Central memory CD8-positive, alpha-beta T cell (primary cell): ENCODE data around the gene TRMT6.

Source experiments
- ATAC-seq: fragments of 150-1000 bp; cut with Tn5 transposase; replicated peaks from 2 replicates; pipeline ENCODE4 v1.10.0; 2022; ENCODE audit warnings: mild to moderate bottlenecking, moderate FRiP score, moderate number of reproducible peaks; ENCODE audit not compliant: poor library complexity, severe bottlenecking; ENCODE audit errors: extremely low read depth
- DNase-seq, 2 donors: peaks; one replicate each; pipeline ENCODE4 v3.0.0; 2021; ENCODE audit warnings: low spot score in 2 of 2
- H3K27ac Mint-ChIP-seq: one replicate; pipeline ENCODE4 v1.8.0; 2022; ENCODE audit warnings: low read depth, mild to moderate bottlenecking, moderate library complexity, mixed read lengths
- H3K27me3 Mint-ChIP-seq: one replicate; pipeline ENCODE4 v1.8.0; 2022; ENCODE audit warnings: mixed read lengths
- H3K36me3 Mint-ChIP-seq: one replicate; pipeline ENCODE4 v1.8.0; 2022; ENCODE audit warnings: mild to moderate bottlenecking, moderate library complexity, mixed read lengths; ENCODE audit not compliant: insufficient read depth
- H3K4me1 Mint-ChIP-seq: one replicate; pipeline ENCODE4 v1.8.0; 2022; ENCODE audit warnings: mixed read lengths
- H3K4me3 Mint-ChIP-seq: one replicate; pipeline ENCODE4 v1.8.0; 2022; ENCODE audit warnings: mild to moderate bottlenecking, moderate library complexity, mixed read lengths
- H3K9me3 Mint-ChIP-seq: one replicate; pipeline ENCODE4 v1.8.0; 2022; ENCODE audit warnings: mixed read lengths

Gene TRMT6

DNA sequence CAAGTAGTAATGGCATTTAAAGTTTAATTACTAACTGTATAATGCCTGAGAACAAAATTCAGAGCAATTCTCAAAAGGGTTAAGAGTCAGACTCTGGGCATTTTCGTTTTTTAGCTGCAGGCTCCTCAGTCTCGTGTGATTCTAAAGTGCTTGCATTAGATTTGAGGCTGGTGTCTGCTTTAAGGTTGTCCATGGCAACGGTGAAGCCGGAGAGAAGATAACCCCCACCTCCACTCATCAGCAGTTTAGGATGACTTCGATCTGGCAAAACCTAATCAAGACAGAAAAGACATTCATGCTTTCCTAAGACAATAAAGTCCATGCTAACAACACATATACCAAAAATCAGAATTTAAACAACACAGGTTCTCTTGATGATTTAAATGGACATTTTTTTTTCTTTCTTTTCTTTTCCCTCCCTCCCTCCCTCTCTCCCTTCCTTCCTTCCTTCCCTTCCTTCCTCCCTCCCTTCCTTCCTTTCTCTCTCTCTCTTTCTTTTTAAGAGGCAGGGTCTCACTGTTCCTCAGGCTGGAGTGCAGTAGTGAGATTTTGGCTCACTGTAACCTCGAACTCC is 11.8 kb downstream of the TRMT6 start:
- Mint-ChIP-seq H3K9me3 (no peaks in the 10 kb centered on the region), H3K27me3 (no peaks in the 10 kb centered on the region), H3K4me1 (peaks cover 5% of the 10 kb centered on the region), H3K36me3 (peaks cover 49% of the 10 kb centered on the region), H3K27ac (no peak overlapping the region), H3K4me3 (no peak overlapping the region)
- no peak for ATAC-seq
- DNase-seq, result no peak

DNA sequence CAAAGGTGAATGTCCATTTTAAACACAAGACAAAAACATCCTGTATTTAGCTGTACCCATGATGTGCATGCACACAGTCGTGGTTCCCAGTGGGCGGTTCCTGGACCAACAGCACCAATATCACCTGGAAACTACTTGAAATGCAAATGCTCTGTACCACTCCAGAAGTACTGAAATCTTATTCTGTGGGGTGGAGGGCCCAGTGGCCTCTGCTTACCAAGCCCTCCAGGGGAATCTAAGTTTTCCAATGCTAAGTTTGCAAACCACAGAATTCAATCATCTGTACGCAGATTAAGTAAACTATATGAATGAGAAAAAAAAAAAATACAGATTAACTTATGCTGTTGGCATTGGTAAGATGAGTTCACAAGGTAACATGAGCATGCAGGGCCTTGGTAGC is 14.1 kb downstream of the TRMT6 start:
- Mint-ChIP-seq H3K36me3 (peaks cover 28% of the 10 kb centered on the region), H3K9me3 (no peaks in the 10 kb centered on the region), H3K4me1 (peaks cover 5% of the 10 kb centered on the region), H3K27me3 (no peaks in the 10 kb centered on the region), H3K4me3 (no peak overlapping the region), H3K27ac (no peak overlapping the region)
- DNase-seq (no peak), ATAC-seq (no peak)

DNA sequence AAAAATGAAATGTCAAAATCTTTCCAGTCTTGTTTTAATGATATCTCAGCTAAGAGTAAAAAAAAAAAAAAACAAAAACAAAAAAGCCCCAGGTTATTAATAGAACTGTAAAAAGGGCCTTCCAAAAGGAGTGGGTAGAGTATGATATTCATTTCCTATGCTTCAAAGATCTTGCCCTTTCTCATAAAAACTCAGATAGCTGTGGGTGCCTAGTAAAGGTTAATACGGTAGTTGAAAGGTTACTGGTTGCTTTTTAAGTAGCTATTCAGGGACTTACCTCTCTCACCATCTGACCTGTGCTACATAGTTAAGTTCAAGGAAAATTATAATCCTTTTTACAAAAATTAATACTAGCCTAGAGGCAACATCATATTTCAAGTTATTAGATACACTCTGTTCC is 14.9 kb downstream of the TRMT6 start:
- Mint-ChIP-seq H3K9me3 (no peaks in the 10 kb centered on the region), H3K27ac (no peak overlapping the region), H3K4me3 (no peak overlapping the region), H3K27me3 (peaks cover 6% of the 10 kb centered on the region), H3K4me1 (peaks cover 5% of the 10 kb centered on the region), H3K36me3 (peaks cover 22% of the 10 kb centered on the region)
- ATAC-seq, result no peak
- no peak for DNase-seq

DNA sequence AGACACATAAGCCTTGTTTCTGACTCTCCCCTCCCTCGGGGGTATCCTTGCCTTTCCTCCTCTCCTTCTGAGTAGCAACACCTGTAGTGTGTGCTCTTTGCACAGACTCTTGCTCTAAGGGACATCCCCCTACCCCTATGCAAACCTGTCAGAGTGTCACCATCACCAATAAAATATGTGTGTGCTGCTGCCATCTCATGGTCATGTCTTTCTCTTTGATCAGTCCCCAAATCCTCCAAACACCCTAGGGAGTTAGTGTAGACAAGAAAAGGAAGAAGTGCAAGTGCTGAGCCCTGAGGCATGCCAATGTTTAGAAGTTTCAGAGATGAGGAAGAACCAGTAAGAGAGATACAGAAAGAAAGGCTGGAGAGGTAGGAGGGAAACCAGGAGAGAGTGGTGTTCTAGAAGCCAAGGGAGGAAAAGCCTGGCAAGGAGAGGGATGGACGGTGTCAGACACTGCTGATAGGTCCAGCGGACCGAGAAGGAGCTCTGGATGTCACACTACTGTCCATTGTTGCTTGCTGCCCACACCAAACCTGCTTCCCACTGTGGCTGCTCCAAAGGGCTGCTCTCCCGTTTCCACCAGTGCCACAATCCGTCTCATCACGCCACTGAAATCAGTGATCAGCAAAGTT is 16.4 kb downstream of the TRMT6 start:
- H3K9me3 Mint-ChIP-seq, result no peaks in the 10 kb centered on the region

DNA sequence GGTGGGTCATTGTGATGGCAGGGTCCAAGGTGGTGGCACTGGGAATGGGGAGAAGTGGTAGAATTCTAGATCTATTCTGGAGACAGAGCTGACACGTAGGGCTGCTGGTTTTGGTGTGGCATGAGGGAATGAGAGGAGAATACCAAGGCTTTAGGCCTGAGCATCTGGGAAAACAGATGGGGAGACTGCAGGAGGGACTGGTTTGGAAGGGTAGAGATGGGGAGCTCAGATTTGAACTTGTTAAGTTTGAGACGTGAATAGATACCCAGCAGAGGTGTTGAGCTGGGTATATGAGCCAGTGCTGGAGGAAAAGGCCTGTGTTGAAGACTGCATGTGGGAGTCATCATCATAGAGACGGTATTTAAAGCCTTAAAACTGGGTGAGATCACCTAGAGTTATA is 17.5 kb downstream of the TRMT6 start:
- no peak for ATAC-seq
- H3K9me3 Mint-ChIP-seq, result no peaks in the 10 kb centered on the region
- H3K36me3 Mint-ChIP-seq, result peaks cover 1% of the 10 kb centered on the region
- no peak for DNase-seq
- H3K27ac Mint-ChIP-seq, result no peak overlapping the region
- peaks cover 24% of the 10 kb centered on the region for H3K27me3 Mint-ChIP-seq
- peaks cover 5% of the 10 kb centered on the region for H3K4me1 Mint-ChIP-seq
- H3K4me3 Mint-ChIP-seq, result no peak overlapping the region

More for the DNA sequence above, 16.4 kb downstream of the TRMT6 start:
- H3K36me3 Mint-ChIP-seq, result peaks cover 11% of the 10 kb centered on the region
- H3K27me3 Mint-ChIP-seq, result peaks cover 19% of the 10 kb centered on the region
- no peak for DNase-seq
- ATAC-seq, result no peak
- H3K4me1 Mint-ChIP-seq, result peaks cover 5% of the 10 kb centered on the region
- no peak overlapping the region for H3K4me3 Mint-ChIP-seq
- H3K27ac Mint-ChIP-seq, result no peak overlapping the region

DNA sequence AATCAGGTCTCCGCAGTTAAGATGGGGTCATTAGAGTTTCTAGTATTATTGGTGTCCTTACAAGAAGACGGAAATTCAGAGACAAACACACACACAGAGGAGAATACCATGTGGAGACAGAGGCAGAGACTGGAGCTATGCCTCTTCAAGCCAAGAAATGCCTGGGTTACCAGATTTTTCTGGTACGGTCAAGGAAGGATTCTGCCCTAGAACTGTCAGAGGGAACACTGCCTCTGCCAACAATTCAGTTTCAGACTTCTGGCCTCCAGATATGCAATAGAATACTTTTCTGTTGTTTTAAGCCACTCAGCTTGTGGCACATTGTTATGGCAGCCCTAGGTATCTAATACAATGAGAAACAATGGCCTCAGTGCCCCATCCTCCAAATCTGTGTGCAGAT is 18.9 kb downstream of the TRMT6 start:
- H3K9me3 Mint-ChIP-seq, result no peaks in the 10 kb centered on the region
- H3K36me3 Mint-ChIP-seq, result no peaks in the 10 kb centered on the region
- no peak for ATAC-seq
- H3K27me3 Mint-ChIP-seq, result peaks cover 24% of the 10 kb centered on the region
- no peak overlapping the region for H3K4me3 Mint-ChIP-seq
- no peak overlapping the region for H3K27ac Mint-ChIP-seq
- peaks cover 5% of the 10 kb centered on the region for H3K4me1 Mint-ChIP-seq
- no peak for DNase-seq

DNA sequence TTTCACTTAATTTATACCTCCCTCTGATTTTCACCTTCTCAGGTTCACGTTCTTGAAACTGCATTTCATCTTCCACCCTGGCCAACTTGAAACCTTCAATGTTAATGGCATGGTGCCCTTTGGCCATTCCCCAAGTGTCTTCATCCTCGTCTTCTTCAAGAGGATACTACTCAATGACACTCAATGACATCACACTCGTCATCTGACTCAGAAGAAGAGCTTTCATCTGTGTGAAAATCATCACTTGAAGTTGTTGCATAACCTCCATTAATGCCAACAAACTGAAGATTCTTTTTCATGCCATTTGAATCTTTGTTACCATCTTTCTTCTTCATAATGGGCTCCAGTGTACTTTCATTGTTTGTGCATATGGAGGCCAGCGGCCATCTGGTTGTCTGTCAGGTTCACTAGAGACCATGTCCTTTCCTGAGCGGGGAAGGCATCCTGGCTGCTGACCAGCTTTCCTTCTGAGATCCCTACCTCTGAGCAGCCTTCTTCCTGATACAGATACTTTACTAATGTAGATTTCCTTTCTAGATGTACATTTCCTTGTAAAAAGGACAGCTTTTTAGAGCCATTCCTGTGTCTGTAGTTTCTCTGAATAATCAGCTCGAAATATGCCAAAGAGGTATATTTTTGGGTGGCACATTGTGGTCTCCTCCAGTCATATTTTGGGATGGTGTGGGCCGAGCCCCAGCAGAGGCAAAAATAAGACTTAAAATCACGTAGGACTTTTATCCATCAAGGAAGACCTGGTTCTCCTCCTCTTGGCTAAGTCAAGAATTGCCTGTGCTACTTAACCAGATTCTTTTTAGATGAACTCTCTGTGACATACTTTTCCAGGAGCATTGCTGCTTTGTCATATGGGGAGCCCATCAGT is 21.3 kb downstream of the TRMT6 start:
- H3K4me1 Mint-ChIP-seq, result peaks cover 5% of the 10 kb centered on the region
- H3K4me3 Mint-ChIP-seq, result no peak overlapping the region
- no peaks in the 10 kb centered on the region for H3K9me3 Mint-ChIP-seq
- no peaks in the 10 kb centered on the region for H3K36me3 Mint-ChIP-seq
- H3K27me3 Mint-ChIP-seq, result peaks cover 25% of the 10 kb centered on the region
- no peak overlapping the region for H3K27ac Mint-ChIP-seq
- ATAC-seq, result no peak
- DNase-seq, result no peak

DNA sequence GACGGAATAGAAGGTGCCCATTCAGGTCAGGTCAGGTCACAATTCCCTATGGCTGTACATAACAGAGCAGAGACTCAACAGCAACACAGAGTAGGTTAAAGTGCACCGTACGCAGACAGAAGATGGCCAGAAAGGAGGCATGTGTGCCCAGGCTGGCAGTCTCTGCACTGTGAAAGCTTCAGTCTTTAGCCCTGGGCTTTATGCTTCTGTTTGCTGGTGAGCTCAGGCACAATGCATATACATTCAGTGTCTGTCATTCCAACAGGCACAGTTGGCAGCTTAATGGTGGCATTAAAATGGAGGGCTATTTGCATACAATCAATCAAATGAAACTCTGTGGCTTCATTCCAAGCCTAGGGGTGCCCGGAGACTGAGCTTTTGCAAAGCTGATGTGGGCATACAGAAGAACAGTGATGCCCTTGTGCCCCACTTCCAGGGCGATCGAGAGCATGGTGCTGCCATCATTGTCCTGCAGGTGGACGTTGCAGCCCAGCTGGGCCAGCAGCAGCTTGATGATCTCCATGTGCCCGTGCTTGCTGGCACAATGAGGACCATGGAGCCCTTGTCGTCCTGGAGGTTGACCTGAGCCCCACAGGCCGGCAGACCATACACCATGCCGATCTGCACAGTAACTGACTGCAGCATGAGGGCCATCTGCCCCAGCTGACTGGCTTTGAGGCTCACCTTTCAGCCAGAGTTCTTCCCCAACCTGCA is 22.4 kb downstream of the TRMT6 start:
- peaks cover 37% of the 10 kb centered on the region for H3K27me3 Mint-ChIP-seq
- H3K36me3 Mint-ChIP-seq, result no peaks in the 10 kb centered on the region
- ATAC-seq (no peak), DNase-seq (no peak)
- no peak overlapping the region for H3K4me3 Mint-ChIP-seq
- no peak overlapping the region for H3K27ac Mint-ChIP-seq
- no peaks in the 10 kb centered on the region for H3K4me1 Mint-ChIP-seq
- H3K9me3 Mint-ChIP-seq, result no peaks in the 10 kb centered on the region

DNA sequence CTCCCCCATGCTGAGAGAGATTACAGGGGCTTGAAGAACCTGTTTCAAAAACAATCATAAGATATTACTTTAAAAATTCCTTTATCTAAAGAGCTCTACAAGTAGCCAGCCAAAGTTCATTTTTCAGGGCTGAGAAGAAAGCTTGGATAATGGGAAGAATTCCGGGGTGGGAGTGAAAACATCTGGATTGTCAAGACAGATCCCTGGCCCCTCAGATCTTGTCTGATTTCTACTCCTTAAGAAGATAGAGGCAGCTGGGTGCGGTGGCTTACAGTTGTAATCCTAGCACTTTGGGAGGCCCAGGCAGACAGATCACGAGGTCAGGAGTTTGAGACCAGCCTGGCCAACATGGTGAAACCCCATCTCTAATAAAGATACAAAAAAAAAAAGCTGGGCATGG is 24.8 kb downstream of the TRMT6 start:
- Mint-ChIP-seq H3K27ac (no peak overlapping the region), H3K36me3 (no peaks in the 10 kb centered on the region), H3K27me3 (peaks cover 44% of the 10 kb centered on the region), H3K4me3 (no peak overlapping the region), H3K4me1 (peaks cover 1% of the 10 kb centered on the region), H3K9me3 (no peaks in the 10 kb centered on the region)
- DNase-seq, result no peak
- ATAC-seq, result no peak

DNA sequence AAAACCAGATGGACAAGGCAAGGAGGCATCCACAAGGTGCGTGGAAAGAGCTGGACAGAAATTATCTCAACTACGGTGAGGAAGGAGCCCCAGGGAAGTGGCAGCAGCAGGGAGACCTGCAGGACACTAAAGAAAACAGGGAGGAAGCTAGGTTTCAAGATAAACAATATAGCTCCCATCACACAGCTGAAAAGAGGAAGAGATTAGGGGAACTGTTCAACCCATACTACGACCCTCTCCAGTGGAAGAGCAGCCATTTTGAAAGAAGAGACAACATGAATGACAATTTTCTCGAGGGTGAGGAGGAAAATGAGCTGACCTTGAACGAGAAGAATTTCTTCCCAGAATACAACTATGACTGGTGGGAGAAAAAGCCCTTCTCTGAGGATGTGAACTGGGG is 26.8 kb downstream of the TRMT6 start:
- Mint-ChIP-seq H3K4me1 (peaks cover 20% of the 10 kb centered on the region), H3K27me3 (peaks cover 24% of the 10 kb centered on the region), H3K27ac (no peak overlapping the region), H3K9me3 (no peaks in the 10 kb centered on the region), H3K4me3 (no peak overlapping the region), H3K36me3 (no peaks in the 10 kb centered on the region)
- ATAC-seq, result no peak
- DNase-seq, result no peak

DNA sequence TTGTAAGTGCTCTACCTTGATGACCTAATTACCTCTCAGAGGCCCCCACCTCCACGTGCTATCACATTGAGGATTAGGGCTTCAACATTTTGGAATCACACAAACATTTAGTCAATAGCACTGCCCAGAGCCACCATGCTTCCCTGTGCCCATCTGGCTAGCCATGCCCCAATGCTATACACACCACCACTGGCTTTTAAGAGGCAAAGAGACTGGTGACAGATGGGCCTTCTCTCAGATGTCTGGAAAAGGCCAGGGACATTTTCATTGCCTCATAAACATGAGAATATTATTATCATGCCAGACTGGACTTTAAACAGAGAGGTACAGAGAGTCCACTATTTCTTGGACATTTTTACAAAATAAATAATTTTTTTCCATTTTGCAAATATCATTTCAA is 29.8 kb downstream of the TRMT6 start:
- DNase-seq, result no peak
- peaks cover 24% of the 10 kb centered on the region for H3K27me3 Mint-ChIP-seq
- no peak overlapping the region for H3K4me3 Mint-ChIP-seq
- ATAC-seq, result no peak
- no peaks in the 10 kb centered on the region for H3K9me3 Mint-ChIP-seq
- peaks cover 20% of the 10 kb centered on the region for H3K4me1 Mint-ChIP-seq
- no peak overlapping the region for H3K27ac Mint-ChIP-seq
- H3K36me3 Mint-ChIP-seq, result no peaks in the 10 kb centered on the region

DNA sequence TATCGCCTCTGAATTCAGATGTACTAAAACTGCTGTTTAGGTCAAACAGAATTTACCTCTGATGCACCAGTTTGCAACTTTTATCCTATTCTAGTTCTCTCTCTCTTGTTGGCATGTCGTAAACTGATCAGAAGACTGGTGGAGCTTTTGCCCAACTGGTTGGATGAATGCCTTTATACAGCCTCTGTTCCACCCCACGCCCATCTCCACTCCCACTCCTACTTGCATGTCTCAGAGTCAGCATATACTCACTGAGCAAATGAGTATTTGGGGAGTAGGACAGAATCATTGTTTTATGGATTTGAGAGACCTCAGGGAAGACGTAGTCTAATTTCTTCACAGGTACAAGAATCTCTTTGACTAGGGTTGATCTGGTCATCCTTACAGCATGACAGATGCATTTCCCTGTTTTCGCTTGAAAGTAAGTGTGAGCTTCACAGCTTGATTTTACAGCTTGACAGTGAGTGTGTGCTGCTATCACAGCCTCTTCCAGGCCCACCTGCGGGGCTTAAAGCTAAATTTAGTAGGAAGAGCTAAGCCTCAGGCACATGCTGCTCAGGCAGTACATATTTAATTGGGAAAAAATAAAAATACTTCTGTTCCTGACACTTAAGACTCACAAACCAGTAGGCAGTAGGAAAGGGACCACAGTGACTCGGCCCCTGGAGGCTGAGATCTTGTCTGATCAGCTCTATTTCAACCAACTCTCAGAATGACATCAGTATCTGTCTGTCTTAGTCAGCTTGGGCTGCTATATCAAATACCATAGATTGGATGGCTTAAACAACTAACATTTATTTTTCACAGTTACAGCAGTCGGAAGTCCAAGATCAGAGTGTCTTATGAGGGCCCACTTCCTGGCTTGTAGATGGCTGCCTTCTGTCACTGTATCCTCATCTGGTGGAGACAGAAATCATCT is 30.4 kb downstream of the TRMT6 start:
- H3K4me1 Mint-ChIP-seq, result peaks cover 20% of the 10 kb centered on the region
- no peak for DNase-seq
- H3K4me3 Mint-ChIP-seq, result no peak overlapping the region

More for the DNA sequence above, 30.4 kb downstream of the TRMT6 start:
- H3K27me3 Mint-ChIP-seq, result peaks cover 24% of the 10 kb centered on the region
- ATAC-seq, result peak; percentile 68
- no peaks in the 10 kb centered on the region for H3K36me3 Mint-ChIP-seq
- no peak overlapping the region for H3K27ac Mint-ChIP-seq
- H3K9me3 Mint-ChIP-seq, result no peaks in the 10 kb centered on the region
